SK-N-SH (cell line): ENCODE measurements around the gene SPOCK3. TPM values are rescaled to one million over a fixed set of nuclear protein-coding genes. Genes with fewer than 3 reads are reported as not detected.

Experiments
- CTCF ChIA-PET: fragments of 300-600, 350-600 bp; formaldehyde crosslinking; extraction: SDS; loops from one replicate; lab custom pipeline; 2021; lab: Yijun Ruan, JAX
- POLR2A ChIA-PET: fragments of 350-600 bp; sonication (Branson Sonifier 250); formaldehyde crosslinking; extraction: SDS; loops from one replicate; lab custom pipeline; 2020; ENCODE audit warnings: antibody characterized with exemption, inconsistent platforms; lab: Yijun Ruan, JAX
- DNase-seq: peaks from one replicate; pipeline ENCODE4 v3.0.0; 2012
- H2AFZ ChIP-seq: fragments of 200-600 bp; sonication (generic); 2 replicates; pipeline ENCODE4 v1.8.1; 2016; ENCODE audit warnings: antibody characterized with exemption, mild to moderate bottlenecking, low read depth
- H3F3A ChIP-seq: fragments of 200-600 bp; sonication (generic); replicated peaks from 2 replicates; pipeline ENCODE3; 2016; ENCODE audit warnings: antibody characterized with exemption, mild to moderate bottlenecking; ENCODE audit not compliant: insufficient read depth
- H3K27ac ChIP-seq, 2 experiments: fragments of 200-500 bp in 1 of 2; fragments of 200-600 bp in 1 of 2; sonication (Bioruptor generic) in 1 of 2; sonication (generic), shearing (Covaris generic) in 1 of 2; 2 replicates each; pipeline versions ENCODE4 v1.5.1 to v1.6.1; 2014 to 2016; ENCODE audit warnings: low read depth in 2 of 2, inconsistent platforms in 1 of 2, low read length in 1 of 2, mild to moderate bottlenecking in 1 of 2, mixed read lengths in 1 of 2
- H3K27me3 ChIP-seq: fragments of 200-600 bp; sonication (generic), shearing (Covaris generic); 2 replicates; pipeline ENCODE4 v1.6.1; 2016; ENCODE audit warnings: mixed run types; ENCODE audit not compliant: insufficient read depth
- H3K36me3 ChIP-seq, 2 experiments: fragments of 200-500 bp in 1 of 2; fragments of 200-600 bp in 1 of 2; sonication (Bioruptor generic) in 1 of 2; sonication (generic) in 1 of 2; replicated peaks in 1 of 2; 2 replicates each; pipeline versions ENCODE3 to v1.5.1; 2014 to 2016; ENCODE audit warnings: low read length in 1 of 2, mild to moderate bottlenecking in 1 of 2; ENCODE audit not compliant: insufficient read depth in 2 of 2, control insufficient read depth in 1 of 2
- H3K4me1 ChIP-seq, 2 experiments: fragments of 200-500 bp in 1 of 2; fragments of 200-600 bp in 1 of 2; sonication (Bioruptor generic) in 1 of 2; sonication (generic), shearing (Covaris generic) in 1 of 2; 2 replicates each; pipeline versions ENCODE4 v1.5.1 to v1.6.1; 2014 to 2016; ENCODE audit warnings: low read depth in 1 of 2, low read length in 1 of 2, mixed run types in 1 of 2; ENCODE audit not compliant: insufficient read depth in 2 of 2, control insufficient read depth in 1 of 2
- H3K4me2 ChIP-seq: fragments of 200-600 bp; sonication (generic), shearing (Covaris generic); 2 replicates; pipeline ENCODE4 v1.6.1; 2017; ENCODE audit warnings: mixed run types
- H3K4me3 ChIP-seq, 2 experiments: fragments of 200-500 bp in 1 of 2; fragments of 200-600 bp in 1 of 2; sonication (Bioruptor generic) in 1 of 2; sonication (generic), shearing (Covaris generic) in 1 of 2; 2 replicates each; pipeline versions ENCODE4 v1.5.1 to v1.8.1; 2014 to 2016; ENCODE audit warnings: low read depth in 2 of 2, inconsistent platforms in 1 of 2, low read length in 1 of 2, mild to moderate bottlenecking in 1 of 2, mixed read lengths in 1 of 2, moderate library complexity in 1 of 2
- H3K79me2 ChIP-seq: fragments of 200-600 bp; sonication (generic); 2 replicates; pipeline ENCODE4 v1.8.1; 2017; ENCODE audit warnings: mild to moderate bottlenecking; ENCODE audit not compliant: insufficient read depth
- H3K9ac ChIP-seq: fragments of 200-600 bp; sonication (generic); 2 replicates; pipeline ENCODE4 v1.6.1; 2017; ENCODE audit warnings: mixed run types
- H3K9me2 ChIP-seq: fragments of 200-600 bp; sonication (generic); 2 replicates; pipeline ENCODE4 v1.6.1; 2017; ENCODE audit warnings: mixed run types
- H3K9me3 ChIP-seq: fragments of 200-600 bp; sonication (generic); 2 replicates; pipeline ENCODE4 v1.6.1; 2017; ENCODE audit warnings: mixed run types, mild to moderate bottlenecking, moderate library complexity
- H4K20me1 ChIP-seq: fragments of 200-600 bp; sonication (generic); 2 replicates; pipeline ENCODE4 v1.6.1; 2017; ENCODE audit warnings: mild to moderate bottlenecking, mixed run types; ENCODE audit not compliant: insufficient read depth
- CTCF ChIP-seq: fragments of 200-600 bp; sonication (generic); IDR thresholded peaks from 2 replicates; pipeline ENCODE4 v1.6.1; 2017; ENCODE audit warnings: antibody characterized with exemption, mild to moderate bottlenecking, moderate library complexity
- EP300 ChIP-seq, 2 experiments: IDR thresholded peaks; 2 replicates each; pipeline versions ENCODE4 v1.4.0 to v1.6.1; 2012; ENCODE audit warnings: borderline replicate concordance in 1 of 2, low read depth in 1 of 2, low read length in 1 of 2
- EZH2phosphoT487 ChIP-seq: fragments of 200-600 bp; sonication (generic); IDR thresholded peaks from 2 replicates; pipeline ENCODE4 v1.6.1; 2017; ENCODE audit warnings: low read depth, mixed run types, mild to moderate bottlenecking, antibody characterized with exemption, moderate library complexity, borderline replicate concordance
- FOXJ3 ChIP-seq: sonication (generic); formaldehyde crosslinking; IDR thresholded peaks from 2 replicates; pipeline ENCODE4 v1.5.1; 2020; ENCODE audit warnings: mild to moderate bottlenecking, missing genetic modification reagents
- FOXM1 ChIP-seq: IDR thresholded peaks from 2 replicates; pipeline ENCODE4 v1.4.0; 2012; ENCODE audit warnings: low read depth, mild to moderate bottlenecking
- GABPA ChIP-seq: IDR thresholded peaks from 2 replicates; pipeline ENCODE4 v1.4.0; 2012; ENCODE audit warnings: low read depth, mild to moderate bottlenecking
- GATA2 ChIP-seq: sonication (generic); formaldehyde crosslinking; IDR thresholded peaks from 2 replicates; pipeline ENCODE4 v1.5.0; 2020; ENCODE audit warnings: mild to moderate bottlenecking, missing genetic modification reagents
- JUND ChIP-seq: IDR thresholded peaks from 2 replicates; pipeline ENCODE4 v1.4.0; 2012
- PBX3 ChIP-seq: IDR thresholded peaks from 2 replicates; pipeline ENCODE4; 2012
- POLR2AphosphoS5 ChIP-seq: IDR thresholded peaks from 2 replicates; pipeline ENCODE4 v1.6.1; 2012; ENCODE audit warnings: low read depth, low read length
- REST ChIP-seq: IDR thresholded peaks from 2 replicates; pipeline ENCODE4 v1.6.1; 2012; ENCODE audit warnings: mild to moderate bottlenecking, low read depth, low read length, moderate library complexity
- RFX5 ChIP-seq: IDR thresholded peaks from 2 replicates; pipeline ENCODE4 v1.6.1; 2012; ENCODE audit warnings: mild to moderate bottlenecking, improper control_type of control experiment, low read length
- TEAD4 ChIP-seq: IDR thresholded peaks from 2 replicates; pipeline ENCODE4 v1.4.0; 2012; ENCODE audit warnings: mild to moderate bottlenecking, borderline replicate concordance; ENCODE audit not compliant: insufficient read depth
- USF2 ChIP-seq: fragments of 150-350 bp; IDR thresholded peaks from 2 replicates; pipeline ENCODE4 v1.6.1; 2017; ENCODE audit warnings: antibody characterized with exemption, low read length, low read depth, borderline replicate concordance
- ZBTB33 ChIP-seq: IDR thresholded peaks from 2 replicates; pipeline ENCODE4 v1.4.0; 2012; ENCODE audit warnings: low read depth, borderline replicate concordance
- WGBS: methylation state at CpG from one replicate; pipeline ENCODE4 v1.1.6; 2017; ENCODE audit warnings: low lambda C conversion rate; 5-methylcytosine and 5-hydroxymethylcytosine counted together
- polyA plus RNA-seq, 3 experiments: library from polyadenylated mRNA; depleted of rRNA; stranded (reverse); fragments of >200 nt; gene quantifications; 2 replicates each; pipeline ENCODE4 v1.2.3, GENCODE V29; 2012

Gene SPOCK3
- polyA plus RNA-seq, 1 of the 3 experiments (the other 2 are of a cell fraction): not detected

GRCh38 chr4:167041524-167041923, 192.8 kb downstream of the SPOCK3 start (continued):
- no peak for TF ChIP-seq REST
- no peak for TF ChIP-seq EP300 (IDR thresholded peaks at IDR 0.05; ENCODE audit: borderline replicate concordance in 1 of 2, low read depth in 1 of 2, low read length in 1 of 2)
- TF ChIP-seq GABPA: no peak
- TF ChIP-seq JUND: no peak
- TF ChIP-seq EZH2phosphoT487: no peak
- no peak for TF ChIP-seq POLR2AphosphoS5
- TF ChIP-seq FOXM1: no peak
- TF ChIP-seq GATA2: no peak
- no peak for TF ChIP-seq FOXJ3 (CRISPR knock-in tag)

GRCh38 chr4:167035390-167035789, 198.9 kb downstream of the SPOCK3 start:
- ChIA-PET CTCF (interaction anchor here (1.6 kb wide), 1 partner anchor 14 kb away, joined by 5 read pairs; no protein-coding TSS in a partner anchor), POLR2A (no interaction called here)
- H3K36me3 ChIP-seq: no peaks in the 10 kb centered on the region
- no peaks in the 10 kb centered on the region for H3K9me2 ChIP-seq
- H3K27me3 ChIP-seq: no peaks in the 10 kb centered on the region
- H3K9me3 ChIP-seq: no peaks in the 10 kb centered on the region; the same call in 1 of the 2 replicates
- no peak overlapping the region for H2AFZ ChIP-seq
- no peak overlapping the region for H3K9ac ChIP-seq
- H3K79me2 ChIP-seq: no peaks in the 10 kb centered on the region
- no peak for DNase-seq
- TF ChIP-seq RFX5: no peak
- no peak for TF ChIP-seq POLR2AphosphoS5
- TF ChIP-seq GABPA: no peak
- TF ChIP-seq PBX3: no peak
- H3F3A ChIP-seq: no peaks in the 10 kb centered on the region
- no peaks in the 10 kb centered on the region for H3K4me1 ChIP-seq
- H4K20me1 ChIP-seq: no peaks in the 10 kb centered on the region
- no peak overlapping the region for H3K4me3 ChIP-seq
- H3K27ac ChIP-seq: no peak overlapping the region
- 34% methylated on average over 3 of the region's 3 CpGs for WGBS
- H3K4me2 ChIP-seq: no peak overlapping the region

- H3K79me2 ChIP-seq: no peaks in the 10 kb centered on the region
- H3K36me3 ChIP-seq: no peaks in the 10 kb centered on the region
- H3K9me3 ChIP-seq: no peaks in the 10 kb centered on the region; the same call in 1 of the 2 replicates
- H3K27ac ChIP-seq: no peak overlapping the region
- H3K4me1 ChIP-seq: no peaks in the 10 kb centered on the region
- no peak for DNase-seq
- H4K20me1 ChIP-seq: no peaks in the 10 kb centered on the region
- CTCF ChIA-PET: interaction anchor here (1.6 kb wide), 1 partner anchor 13 kb away, joined by 5 read pairs; no protein-coding TSS in a partner anchor
- POLR2A ChIA-PET: no interaction called here
- 13% methylated on average over 2 of the region's 2 CpGs for WGBS
- no peaks in the 10 kb centered on the region for H3K27me3 ChIP-seq
- H3K9me2 ChIP-seq: no peaks in the 10 kb centered on the region
- no peak overlapping the region for H3K4me2 ChIP-seq
- no peak overlapping the region for H2AFZ ChIP-seq
- no peak overlapping the region for H3K9ac ChIP-seq
- H3F3A ChIP-seq: no peaks in the 10 kb centered on the region
- H3K4me3 ChIP-seq: no peak overlapping the region
- TF ChIP-seq CTCF (no peak), ZBTB33 (no peak), PBX3 (no peak), USF2 (no peak), JUND (no peak), TEAD4 (no peak)
Measured at GRCh38 chr4:167034983-167035382, 199.3 kb downstream of the SPOCK3 start.
